Lower leg skin (tissue), 3 donors: Measurements from ENCODE around the gene JAK1.

Experiments
- CTCF ChIP-seq, 3 donors: fragments of 450-650 bp; IDR thresholded peaks; one replicate each; pipeline ENCODE4 v1.5.1; 2016; ENCODE audit warnings: antibody characterized with exemption in 3 of 3, mild to moderate bottlenecking in 3 of 3, moderate library complexity in 2 of 3
- POLR2A ChIP-seq, 2 donors: fragments of 450-650 bp; IDR thresholded peaks; one replicate each; pipeline ENCODE4 v1.6.1; 2016 to 2017; ENCODE audit warnings: antibody characterized with exemption in 2 of 2, mild to moderate bottlenecking in 1 of 2, moderate library complexity in 1 of 2

GRCh38 chr1:64811131-64811530 is 155.2 kb downstream of the JAK1 start:
- TF ChIP-seq CTCF (IDR thresholded peaks at IDR 0.05) (no peak), POLR2A (IDR thresholded peaks at IDR 0.05) (no peak)
